Measurements from ENCODE around the gene PPIL1. TPM values are rescaled to one million over a fixed set of nuclear protein-coding genes. Genes with fewer than 3 reads are reported as not detected.

PPIL1 gene
- total and polyA plus RNA-seq, 2 of the 13 experiments (the other 11 are each of a cell fraction or from before 2014, with no cell fraction given), result 74.2 to 144 TPM

DNA sequence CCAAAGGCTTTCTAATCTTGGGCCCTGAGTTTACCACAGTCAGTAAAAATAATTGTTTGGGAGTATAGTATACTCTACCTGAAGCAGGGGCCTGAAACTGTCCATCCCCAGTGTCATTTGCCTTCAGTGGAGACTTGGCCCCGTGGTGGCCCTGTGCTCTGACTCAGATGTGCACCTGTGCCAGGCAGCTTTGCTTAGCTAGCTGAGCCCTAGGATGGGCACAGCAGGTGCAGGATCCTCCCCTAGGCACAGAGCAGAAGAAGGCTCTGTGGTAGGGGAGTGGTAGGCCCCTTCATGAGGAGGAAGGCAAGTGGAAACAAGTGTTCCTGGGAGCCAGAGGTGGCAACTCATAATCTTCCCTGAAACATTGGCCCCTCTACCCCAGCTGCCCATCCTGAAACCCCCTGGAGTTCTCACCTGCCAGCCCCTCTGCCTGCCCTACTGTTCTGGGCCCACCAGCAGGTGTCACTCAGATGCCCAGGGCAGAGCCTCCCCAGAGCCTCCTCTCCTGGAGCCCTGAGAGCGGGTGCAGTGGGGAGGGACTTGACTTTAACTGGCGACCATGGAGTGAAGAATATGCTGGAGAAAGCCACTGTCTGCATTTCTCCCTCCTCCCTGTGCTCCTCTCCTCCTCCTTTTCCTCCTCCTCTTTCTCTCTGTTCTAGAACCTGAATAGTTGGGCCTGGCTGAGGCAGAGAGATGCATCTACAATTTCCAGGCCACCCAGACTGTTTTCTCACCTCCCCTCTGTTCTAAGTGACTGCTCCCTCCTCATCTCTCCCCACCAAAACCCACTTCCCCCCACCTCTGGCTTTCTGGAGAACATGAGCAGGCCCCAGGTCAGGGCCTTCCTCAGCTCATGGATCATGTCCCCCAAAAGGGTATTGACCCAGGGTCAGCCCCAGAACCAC lies 38.2 kb downstream of the PPIL1 start (continued):
- peak; percentile 28; the same call in 1 of the 2 replicates for TF ChIP-seq ZNF687 (CRISPR knock-in tag; IDR thresholded peaks at IDR 0.05)
- TF ChIP-seq NR2C2 (CRISPR knock-in tag; IDR thresholded peaks at IDR 0.05; ENCODE audit: borderline replicate concordance), result no peak
- TF ChIP-seq ZKSCAN5 (CRISPR knock-in tag; IDR thresholded peaks at IDR 0.05), result peak; percentile 85
- TF ChIP-seq MXD3 (CRISPR knock-in tag; IDR thresholded peaks at IDR 0.05), result no peak
- no peak for TF ChIP-seq PAX8 (CRISPR knock-in tag; IDR thresholded peaks at IDR 0.05; ENCODE audit: borderline replicate concordance)
- peak; percentile 10; the same call in 1 of the 2 replicates for TF ChIP-seq SMC3 (IDR thresholded peaks at IDR 0.05; ENCODE audit: low read length)
- no peak for TF ChIP-seq MXD1 (CRISPR knock-in tag; IDR thresholded peaks at IDR 0.05)
- TF ChIP-seq MAFF (IDR thresholded peaks at IDR 0.05; ENCODE audit: low read depth, low read length), result no peak
- TF ChIP-seq TAF1 (CRISPR knock-in tag; IDR thresholded peaks at IDR 0.05), result no peak
- TF ChIP-seq ONECUT2 (CRISPR knock-in tag; IDR thresholded peaks at IDR 0.05), result no peak
- no peak for TF ChIP-seq RFXAP (CRISPR knock-in tag; IDR thresholded peaks at IDR 0.05; ENCODE audit: borderline replicate concordance)
- TF ChIP-seq ZNF501 (CRISPR knock-in tag; IDR thresholded peaks at IDR 0.05), result peak; percentile 51; the same call in 1 of the 2 replicates
- TF ChIP-seq KDM6A (CRISPR knock-in tag; IDR thresholded peaks at IDR 0.05; ENCODE audit: low read depth), result no peak
- 0 out of 2 replicates have a peak, but pooled peaks have one; percentile 22 for TF ChIP-seq TBX2 (CRISPR knock-in tag; IDR thresholded peaks at IDR 0.05; ENCODE audit: borderline replicate concordance)
- TF ChIP-seq KLF16 (CRISPR knock-in tag; IDR thresholded peaks at IDR 0.05), result no peak
- 0 out of 2 replicates have a peak, but pooled peaks have one; percentile 35 for TF ChIP-seq ERF (CRISPR knock-in tag; IDR thresholded peaks at IDR 0.05)
- TF ChIP-seq, protein P1, sequence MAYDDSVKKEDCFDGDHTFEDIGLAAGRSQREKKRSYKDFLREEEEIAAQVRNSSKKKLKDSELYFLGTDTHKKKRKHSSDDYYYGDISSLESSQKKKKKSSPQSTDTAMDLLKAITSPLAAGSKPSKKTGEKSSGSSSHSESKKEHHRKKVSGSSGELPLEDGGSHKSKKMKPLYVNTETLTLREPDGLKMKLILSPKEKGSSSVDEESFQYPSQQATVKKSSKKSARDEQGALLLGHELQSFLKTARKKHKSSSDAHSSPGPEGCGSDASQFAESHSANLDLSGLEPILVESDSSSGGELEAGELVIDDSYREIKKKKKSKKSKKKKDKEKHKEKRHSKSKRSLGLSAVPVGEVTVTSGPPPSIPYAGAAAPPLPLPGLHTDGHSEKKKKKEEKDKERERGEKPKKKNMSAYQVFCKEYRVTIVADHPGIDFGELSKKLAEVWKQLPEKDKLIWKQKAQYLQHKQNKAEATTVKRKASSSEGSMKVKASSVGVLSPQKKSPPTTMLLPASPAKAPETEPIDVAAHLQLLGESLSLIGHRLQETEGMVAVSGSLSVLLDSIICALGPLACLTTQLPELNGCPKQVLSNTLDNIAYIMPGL (CRISPR knock-in tag; IDR thresholded peaks at IDR 0.05; ENCODE audit: borderline replicate concordance in 1 of 2, low read depth in 1 of 2), result peak in 1 of 2 experiments; percentile 12; a peak in 1 of 4 replicates
- no peak for TF ChIP-seq ZNF280D (CRISPR knock-in tag; IDR thresholded peaks at IDR 0.05)

Measured in HepG2 (cell line).